GM18870 (cell line): ENCODE measurements around the gene ATAD3B.

Experiments used
- ATAC-seq: cut with Tn5 transposase; IDR thresholded peaks from one replicate; pipeline ENCODE4 v1.9.1; 2021; ENCODE audit warnings: moderate library complexity; ENCODE audit not compliant: unreplicated experiment

The ATAD3B gene

DNA sequence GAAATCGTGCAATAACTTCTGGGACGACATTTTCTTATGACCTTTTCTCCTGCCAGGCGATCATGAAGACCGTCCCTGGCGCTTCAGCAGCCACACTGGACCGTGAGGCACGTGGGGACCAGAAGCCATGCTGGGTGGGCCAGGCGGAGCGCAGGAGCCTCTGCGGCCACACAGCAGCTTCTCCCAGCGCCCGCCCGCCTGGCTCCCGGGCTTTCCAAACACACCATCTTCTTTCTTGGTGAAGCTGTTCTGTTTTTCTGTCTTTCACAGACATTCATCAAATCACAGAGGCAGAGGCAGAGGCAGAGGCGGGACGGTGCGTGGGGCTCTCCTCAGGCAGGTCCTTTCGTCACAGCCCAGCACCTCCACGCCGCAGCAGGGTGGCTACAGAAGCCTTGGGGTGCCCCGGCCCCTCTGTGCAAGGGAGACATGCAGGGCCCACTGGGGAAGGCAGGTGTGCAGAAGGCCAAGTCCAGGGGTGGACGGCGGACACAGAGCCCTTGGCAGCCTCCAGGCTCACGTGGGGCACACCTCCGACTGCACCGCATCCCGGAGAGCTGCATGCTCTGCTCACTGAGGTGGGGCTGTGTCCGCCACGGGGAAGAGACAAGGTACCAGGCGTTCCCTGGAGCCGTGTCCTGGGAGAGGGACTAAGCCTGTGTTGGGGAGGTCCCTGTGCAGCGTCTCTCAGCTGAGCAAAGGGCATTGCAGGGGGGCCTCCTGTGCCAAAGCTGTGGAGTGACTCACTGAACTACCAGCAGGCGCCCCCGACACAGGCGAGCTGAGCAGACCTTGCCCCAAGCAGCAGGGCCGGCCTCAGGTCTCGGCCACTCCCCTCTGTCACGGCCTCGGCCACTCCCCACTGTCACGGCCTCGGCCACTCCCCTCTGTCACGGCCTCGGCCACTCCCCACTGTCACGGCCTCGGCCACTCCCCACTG lies 71.5 kb downstream of the ATAD3B start:
- ATAC-seq = no peak

DNA sequence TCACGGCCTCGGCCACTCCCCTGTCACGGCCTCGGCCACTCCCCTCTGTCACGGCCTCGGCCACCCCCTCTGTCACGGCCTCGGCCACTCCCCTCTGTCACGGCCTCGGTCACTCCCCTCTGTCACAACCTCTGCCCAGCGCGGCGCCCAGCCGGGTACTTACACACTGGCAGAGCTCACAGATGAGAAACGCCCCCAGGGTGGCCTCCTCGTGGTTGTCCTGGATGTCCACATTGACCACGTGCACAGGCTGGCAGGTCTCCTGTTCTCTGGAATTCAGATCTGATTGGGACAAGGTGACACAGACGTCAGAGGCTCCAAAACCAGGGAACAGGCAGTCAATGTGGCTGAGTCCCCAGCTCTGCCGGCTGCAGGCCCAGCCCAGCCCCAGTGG lies 72.1 kb downstream of the ATAD3B start:
- ATAC-seq = no peak

DNA sequence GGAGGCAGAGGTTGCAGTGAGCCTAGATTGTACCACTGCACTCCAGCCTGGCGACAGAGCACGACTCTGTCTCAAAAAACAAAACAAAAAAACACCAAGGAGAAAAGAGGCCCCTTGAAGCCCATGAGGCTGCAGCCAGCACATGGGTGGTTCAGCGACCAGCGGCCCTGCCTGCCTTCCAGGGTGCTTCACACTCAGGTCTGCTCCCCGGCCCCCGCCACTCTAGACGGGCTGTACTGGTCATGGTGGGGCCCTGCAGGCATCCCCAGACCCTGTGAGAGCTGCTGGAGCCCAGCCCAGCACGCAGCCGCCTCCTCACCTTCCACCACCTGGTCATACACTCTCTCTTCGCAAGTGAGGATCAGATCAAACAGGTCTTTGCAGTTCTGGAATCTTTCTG lies 73.0 kb downstream of the ATAD3B start:
- ATAC-seq = no peak
